WTC11 (cell line): Measurements from ENCODE around the gene RTF2. TPM values are rescaled to one million over a fixed set of nuclear protein-coding genes. Genes with fewer than 3 reads are reported as not detected.
"Not testable (repeated sequence)": the region's sequence is repeated elsewhere in the genome, so short reads cannot be mapped to it uniquely, and the experiment has no call there.

Source experiments
- ATAC-seq: fragments of 200-7000 bp; cut with Tn5 transposase; 2 replicates; pipeline ENCODE4 v1.10.0; 2021; ENCODE audit warnings: mild to moderate bottlenecking, moderate library complexity
- CTCF ChIA-PET: fragments of 300-600 bp; sonication (Branson Sonifier 250); formaldehyde crosslinking; loops from one replicate; lab custom pipeline; 2021; ENCODE audit warnings: antibody characterized with exemption; lab: Charles Lee
- POLR2A ChIA-PET: fragments of 350-600 bp; sonication (Branson Sonifier 250); formaldehyde crosslinking; loops from one replicate; lab custom pipeline; 2021; ENCODE audit warnings: antibody characterized with exemption; lab: Charles Lee
- DNase-seq: peaks from one replicate; pipeline ENCODE4 v3.0.0; 2021; ENCODE audit warnings: low spot score
- H3K27ac Mint-ChIP-seq: 2 replicates; pipeline ENCODE4 v1.8.0; 2021; ENCODE audit warnings: mixed read lengths
- H3K27me3 Mint-ChIP-seq: 2 replicates; pipeline ENCODE4 v1.8.0; 2021; ENCODE audit warnings: low read depth, mild to moderate bottlenecking, moderate library complexity, mixed read lengths
- H3K36me3 Mint-ChIP-seq: 2 replicates; pipeline ENCODE4 v1.8.0; 2021; ENCODE audit warnings: mixed read lengths
- H3K4me1 Mint-ChIP-seq: 2 replicates; pipeline ENCODE4 v1.8.0; 2022; ENCODE audit warnings: mixed read lengths
- H3K4me3 Mint-ChIP-seq: 2 replicates; pipeline ENCODE4 v1.8.0; 2021; ENCODE audit warnings: mild to moderate bottlenecking, moderate library complexity, mixed read lengths
- H3K9me3 Mint-ChIP-seq: 2 replicates; pipeline ENCODE4 v1.8.0; 2021; ENCODE audit warnings: mixed read lengths
- CREM ChIP-seq: sonication (generic); formaldehyde crosslinking; IDR thresholded peaks from 2 replicates; pipeline ENCODE4 v1.8.1; 2022; ENCODE audit warnings: mild to moderate bottlenecking, missing genetic modification reagents, moderate library complexity
- ESRRA ChIP-seq: sonication (generic); formaldehyde crosslinking; IDR thresholded peaks from 2 replicates; pipeline ENCODE4 v1.8.1; 2022; ENCODE audit warnings: mild to moderate bottlenecking, missing genetic modification reagents, borderline replicate concordance
- FOXP1 ChIP-seq: sonication (generic); formaldehyde crosslinking; IDR thresholded peaks from 2 replicates; pipeline ENCODE4 v1.8.0; 2022; ENCODE audit warnings: missing genetic modification reagents, mild to moderate bottlenecking, moderate library complexity, borderline replicate concordance
- HMGA2 ChIP-seq: fragments of 250-450 bp; sonication (Bioruptor Pico); IDR thresholded peaks from 2 replicates; pipeline ENCODE4 v1.4.0; 2021; ENCODE audit warnings: mild to moderate bottlenecking, moderate library complexity
- JAZF1 ChIP-seq: fragments of 250-450 bp; sonication (Bioruptor Pico); IDR thresholded peaks from 2 replicates; pipeline ENCODE4 v1.9.0; 2021; ENCODE audit warnings: moderate library complexity, mild to moderate bottlenecking, inconsistent platforms
- MYBL2 ChIP-seq: sonication (generic); formaldehyde crosslinking; IDR thresholded peaks from 2 replicates; pipeline ENCODE4 v1.8.1; 2023; ENCODE audit warnings: mild to moderate bottlenecking, moderate library complexity, missing genetic modification reagents
- NFE2L1 ChIP-seq: sonication (generic); formaldehyde crosslinking; IDR thresholded peaks from 2 replicates; pipeline ENCODE4 v1.8.1; 2023; ENCODE audit warnings: missing genetic modification reagents
- RORB ChIP-seq: fragments of 250-450 bp; sonication (Bioruptor Pico); IDR thresholded peaks from 2 replicates; pipeline ENCODE4 v1.9.0; 2021; ENCODE audit warnings: mild to moderate bottlenecking
- TEAD4 ChIP-seq: sonication (generic); formaldehyde crosslinking; IDR thresholded peaks from 2 replicates; pipeline ENCODE4 v1.8.0; 2022; ENCODE audit warnings: mild to moderate bottlenecking, missing genetic modification reagents
- TP53 ChIP-seq: sonication (generic); formaldehyde crosslinking; IDR thresholded peaks from 2 replicates; pipeline ENCODE4 v1.8.1; 2023; ENCODE audit warnings: mild to moderate bottlenecking, missing genetic modification reagents
- ZNF219 ChIP-seq: sonication (generic); formaldehyde crosslinking; IDR thresholded peaks from 2 replicates; pipeline ENCODE4 v1.8.0; 2023; ENCODE audit warnings: missing genetic modification reagents, mild to moderate bottlenecking, borderline replicate concordance
- ZNF263 ChIP-seq: sonication (generic); formaldehyde crosslinking; IDR thresholded peaks from 2 replicates; pipeline ENCODE4 v1.8.1; 2022; ENCODE audit warnings: low read depth, mild to moderate bottlenecking, moderate library complexity, missing genetic modification reagents
- ZNF396 ChIP-seq: fragments of 250-450 bp; sonication (Bioruptor Pico); IDR thresholded peaks from 2 replicates; pipeline ENCODE4 v1.8.0; 2021; ENCODE audit warnings: mild to moderate bottlenecking, moderate library complexity, borderline replicate concordance
- ZNF416 ChIP-seq: fragments of 250-450 bp; sonication (Bioruptor Pico); IDR thresholded peaks from 2 replicates; pipeline ENCODE4 v1.9.0; 2021; ENCODE audit warnings: mild to moderate bottlenecking, inconsistent platforms
- total RNA-seq: library from RNA; stranded (reverse); gene quantifications from 3 replicates; pipeline ENCODE4 v1.2.3, GENCODE V29; 2021
- TF ChIP-seq, protein P1 (sequence below): sonication (generic); formaldehyde crosslinking; IDR thresholded peaks from 2 replicates; pipeline ENCODE4 v1.8.0; 2022; ENCODE audit warnings: mild to moderate bottlenecking, missing genetic modification reagents
- TF ChIP-seq, protein P2 (sequence below): sonication (generic); formaldehyde crosslinking; conservative IDR thresholded peaks from 2 replicates; pipeline ENCODE4 v1.8.1; 2022; ENCODE audit warnings: mild to moderate bottlenecking, missing genetic modification reagents
- TF ChIP-seq, protein P3 (sequence below): fragments of 250-450 bp; sonication (Bioruptor Pico); conservative IDR thresholded peaks from 2 replicates; pipeline ENCODE4 v1.9.0; 2021; ENCODE audit warnings: mild to moderate bottlenecking
- TF ChIP-seq, protein P4 (sequence below): fragments of 250-450 bp; sonication (Bioruptor Pico); IDR thresholded peaks from 2 replicates; pipeline ENCODE4 v1.9.0; 2021; ENCODE audit warnings: mild to moderate bottlenecking, borderline replicate concordance
- TF ChIP-seq, protein P5 (sequence below): fragments of 250-450 bp; sonication (Bioruptor Pico); IDR thresholded peaks from 2 replicates; pipeline ENCODE4 v2.1.2; 2022; ENCODE audit warnings: mild to moderate bottlenecking, moderate library complexity
- TF ChIP-seq, protein P6 (sequence below): sonication (generic); formaldehyde crosslinking; IDR thresholded peaks from 2 replicates; pipeline ENCODE4 v1.8.1; 2022; ENCODE audit warnings: mild to moderate bottlenecking, missing genetic modification reagents, moderate library complexity, borderline replicate concordance

RTF2 gene
- total RNA-seq, 1 experiment from 2014 or later = 46.3 TPM

DNA sequence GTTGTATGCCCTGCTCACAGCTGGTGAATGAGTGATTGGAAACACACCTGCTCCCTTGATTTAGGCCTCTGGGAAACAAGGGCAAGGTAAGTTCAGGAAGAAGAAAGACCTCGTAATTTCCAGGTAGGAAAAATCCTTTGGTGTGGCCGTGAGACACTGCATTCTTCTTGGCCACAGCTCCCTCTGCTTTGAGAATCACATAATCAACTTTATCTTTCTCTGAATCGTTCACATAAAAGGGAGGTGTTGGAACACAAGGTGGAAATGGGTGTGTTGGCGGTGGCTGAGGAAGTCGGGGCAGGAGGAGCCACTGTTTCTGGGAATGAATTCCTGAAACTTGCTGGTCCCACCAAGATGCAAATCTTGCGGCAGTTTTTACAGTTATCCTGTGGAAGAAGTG, 90.5 kb downstream of the RTF2 start (continued):
- TF ChIP-seq HMGA2 (CRISPR knock-in tag) = no peak
- no peak for TF ChIP-seq RORB (CRISPR knock-in tag)
- no peak for TF ChIP-seq MYBL2 (CRISPR knock-in tag)
- no peak for TF ChIP-seq FOXP1 (CRISPR knock-in tag)
- TF ChIP-seq, protein P1, sequence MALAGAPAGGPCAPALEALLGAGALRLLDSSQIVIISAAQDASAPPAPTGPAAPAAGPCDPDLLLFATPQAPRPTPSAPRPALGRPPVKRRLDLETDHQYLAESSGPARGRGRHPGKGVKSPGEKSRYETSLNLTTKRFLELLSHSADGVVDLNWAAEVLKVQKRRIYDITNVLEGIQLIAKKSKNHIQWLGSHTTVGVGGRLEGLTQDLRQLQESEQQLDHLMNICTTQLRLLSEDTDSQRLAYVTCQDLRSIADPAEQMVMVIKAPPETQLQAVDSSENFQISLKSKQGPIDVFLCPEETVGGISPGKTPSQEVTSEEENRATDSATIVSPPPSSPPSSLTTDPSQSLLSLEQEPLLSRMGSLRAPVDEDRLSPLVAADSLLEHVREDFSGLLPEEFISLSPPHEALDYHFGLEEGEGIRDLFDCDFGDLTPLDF (CRISPR knock-in tag) = no peak
- TF ChIP-seq, all 79 proteins: peak for 0

DNA sequence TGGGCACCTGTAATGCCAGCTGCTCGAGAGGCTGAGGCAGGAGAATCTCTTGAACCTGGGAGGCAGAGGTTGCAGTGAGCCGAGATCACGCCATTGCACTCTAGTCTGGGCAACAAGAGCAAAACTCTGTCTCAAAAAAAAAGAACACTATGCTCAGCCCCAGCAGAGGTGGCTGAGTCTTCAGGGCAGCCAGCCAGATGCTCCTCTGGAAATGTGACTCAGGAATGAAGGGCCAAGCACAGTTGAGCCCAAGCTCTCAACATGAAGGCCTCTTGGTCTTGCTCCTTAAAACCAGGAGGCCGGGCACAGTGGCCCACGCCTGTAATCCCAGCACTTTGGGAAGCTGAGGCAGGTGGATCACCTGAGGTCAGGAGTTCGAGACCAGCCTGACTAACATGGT, 96.1 kb downstream of the RTF2 start:
- H3K27me3 Mint-ChIP-seq, H3K4me1 Mint-ChIP-seq, ATAC-seq, H3K4me3 Mint-ChIP-seq, H3K9me3 Mint-ChIP-seq, POLR2A ChIA-PET, H3K36me3 Mint-ChIP-seq, DNase-seq, H3K27ac Mint-ChIP-seq: not testable (repeated sequence)
- CTCF ChIA-PET = interaction anchor here (2.8 kb wide), 1 partner anchor 14 kb away, joined by 12 read pairs; no protein-coding TSS in a partner anchor

DNA sequence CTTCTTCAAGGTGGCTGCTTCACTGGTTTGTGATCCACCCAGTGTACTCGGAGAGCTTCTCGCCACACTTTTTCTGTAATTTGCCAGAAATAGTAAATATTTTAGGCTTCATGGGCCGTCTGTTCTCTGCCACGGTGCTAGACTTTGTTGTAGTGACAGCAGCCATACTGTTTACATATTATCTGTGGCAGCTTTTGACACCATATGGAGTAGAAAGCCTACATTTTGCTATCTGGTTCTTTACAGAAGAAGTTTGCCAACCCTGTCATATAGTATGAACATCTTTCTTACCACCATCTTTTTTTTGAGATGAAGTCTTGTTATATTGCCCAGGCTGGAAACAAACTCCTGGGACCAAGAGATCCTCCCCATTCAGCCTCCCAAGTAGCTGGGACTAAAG, 97.1 kb downstream of the RTF2 start:
- H3K27me3 Mint-ChIP-seq = no peaks in the 10 kb centered on the region; the same call in 1 of the 2 replicates
- H3K36me3 Mint-ChIP-seq = peaks cover 2% of the 10 kb centered on the region; the same call in 1 of the 2 replicates
- H3K4me3 Mint-ChIP-seq = no peak overlapping the region
- no peak overlapping the region for H3K27ac Mint-ChIP-seq
- peaks cover 8% of the 10 kb centered on the region for H3K4me1 Mint-ChIP-seq
- POLR2A ChIA-PET = interaction anchor here (0.6 to 0.7 kb wide), 2 partner anchors 18 to 380 kb away, joined by 3 to 4 read pairs; no protein-coding TSS in a partner anchor
- peaks cover 3% of the 10 kb centered on the region; the same call in 1 of the 2 replicates for H3K9me3 Mint-ChIP-seq
- no peak for TF ChIP-seq HMGA2 (CRISPR knock-in tag)
- no peak for TF ChIP-seq ESRRA
- no peak for TF ChIP-seq RORB (CRISPR knock-in tag)
- TF ChIP-seq, protein P2, sequence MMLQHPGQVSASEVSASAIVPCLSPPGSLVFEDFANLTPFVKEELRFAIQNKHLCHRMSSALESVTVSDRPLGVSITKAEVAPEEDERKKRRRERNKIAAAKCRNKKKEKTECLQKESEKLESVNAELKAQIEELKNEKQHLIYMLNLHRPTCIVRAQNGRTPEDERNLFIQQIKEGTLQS = no peak
- CTCF ChIA-PET = interaction anchor here (2.8 kb wide), 1 partner anchor 15 kb away, joined by 12 read pairs; no protein-coding TSS in a partner anchor
- ATAC-seq = no peak
- no peak for DNase-seq

DNA sequence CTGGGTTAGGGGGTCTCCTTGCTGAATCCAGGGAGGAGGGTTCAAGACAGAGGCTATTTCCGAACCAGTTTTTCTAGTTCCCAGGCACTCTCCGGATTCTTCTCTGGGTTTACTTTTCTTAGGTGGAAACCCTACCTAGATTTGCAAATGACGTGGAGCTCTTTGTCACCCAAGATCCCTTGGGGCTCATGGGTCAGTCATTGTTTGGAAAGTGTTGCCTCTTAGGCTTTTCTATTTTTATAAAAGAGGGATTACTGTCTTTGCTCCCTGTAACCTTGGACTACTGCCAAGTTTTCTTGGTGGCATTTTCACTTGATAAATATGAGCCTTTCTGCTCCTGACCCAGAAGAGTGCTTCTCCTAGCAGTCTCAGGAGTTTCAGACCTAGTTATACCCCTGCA, 98.2 kb downstream of the RTF2 start:
- POLR2A ChIA-PET = no interaction called here
- CTCF ChIA-PET = interaction anchor here (1.2 to 2.8 kb wide), 2 partner anchors 16 to 407 kb away, joined by 4 to 12 read pairs; no protein-coding TSS in a partner anchor
- ATAC-seq = no peak
- no peaks in the 10 kb centered on the region; the same call in 1 of the 2 replicates for H3K27me3 Mint-ChIP-seq
- H3K4me1 Mint-ChIP-seq = peaks cover 8% of the 10 kb centered on the region
- H3K27ac Mint-ChIP-seq = no peak overlapping the region
- no peak for DNase-seq
- no peak overlapping the region for H3K4me3 Mint-ChIP-seq
- peaks cover 2% of the 10 kb centered on the region; the same call in 1 of the 2 replicates for H3K36me3 Mint-ChIP-seq
- peaks cover 8% of the 10 kb centered on the region; the same call in 1 of the 2 replicates for H3K9me3 Mint-ChIP-seq
- TF ChIP-seq ZNF263 (CRISPR knock-in tag) (no peak), NFE2L1 (CRISPR knock-in tag) (no peak), TP53 (CRISPR knock-in tag) (no peak), ZNF416 (CRISPR knock-in tag) (no peak), ZNF396 (CRISPR knock-in tag) (no peak), JAZF1 (CRISPR knock-in tag) (no peak), TEAD4 (CRISPR knock-in tag) (no peak), CREM (CRISPR knock-in tag) (no peak), ZNF219 (CRISPR knock-in tag) (no peak)
- TF ChIP-seq, protein P3, sequence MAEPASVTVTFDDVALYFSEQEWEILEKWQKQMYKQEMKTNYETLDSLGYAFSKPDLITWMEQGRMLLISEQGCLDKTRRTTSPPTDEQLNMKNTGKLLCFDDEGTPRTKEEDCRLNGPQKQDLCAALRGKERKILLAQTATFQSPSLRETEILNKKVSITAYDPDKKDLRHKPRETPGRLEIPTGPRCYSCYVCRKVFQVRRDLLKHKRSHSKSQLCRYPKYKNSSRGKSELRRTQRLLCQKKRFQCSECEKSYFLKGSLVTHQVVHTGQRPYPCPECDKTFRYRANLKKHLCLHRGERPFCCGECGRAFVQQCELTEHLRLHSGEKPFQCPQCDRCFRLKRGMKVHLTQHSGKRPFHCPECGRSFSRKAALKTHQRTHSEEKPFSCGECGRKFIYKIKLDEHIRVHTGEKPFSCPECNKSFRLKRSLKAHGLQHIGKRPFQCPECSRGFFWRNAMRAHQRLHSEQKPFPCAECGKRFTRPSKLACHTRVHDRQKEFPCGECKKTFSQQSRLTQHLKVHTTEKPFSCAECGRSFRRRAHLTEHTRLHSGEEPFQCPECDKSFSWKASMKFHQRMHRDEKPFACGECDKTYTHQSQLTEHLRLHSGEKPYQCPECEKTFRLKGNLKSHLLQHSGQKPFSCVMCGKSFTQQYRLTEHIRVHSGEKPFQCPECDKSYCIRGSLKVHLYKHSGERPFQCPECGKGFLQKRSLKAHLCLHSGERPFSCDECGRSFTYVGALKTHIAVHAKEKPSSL (CRISPR knock-in tag) = no peak
- TF ChIP-seq, protein P4, sequence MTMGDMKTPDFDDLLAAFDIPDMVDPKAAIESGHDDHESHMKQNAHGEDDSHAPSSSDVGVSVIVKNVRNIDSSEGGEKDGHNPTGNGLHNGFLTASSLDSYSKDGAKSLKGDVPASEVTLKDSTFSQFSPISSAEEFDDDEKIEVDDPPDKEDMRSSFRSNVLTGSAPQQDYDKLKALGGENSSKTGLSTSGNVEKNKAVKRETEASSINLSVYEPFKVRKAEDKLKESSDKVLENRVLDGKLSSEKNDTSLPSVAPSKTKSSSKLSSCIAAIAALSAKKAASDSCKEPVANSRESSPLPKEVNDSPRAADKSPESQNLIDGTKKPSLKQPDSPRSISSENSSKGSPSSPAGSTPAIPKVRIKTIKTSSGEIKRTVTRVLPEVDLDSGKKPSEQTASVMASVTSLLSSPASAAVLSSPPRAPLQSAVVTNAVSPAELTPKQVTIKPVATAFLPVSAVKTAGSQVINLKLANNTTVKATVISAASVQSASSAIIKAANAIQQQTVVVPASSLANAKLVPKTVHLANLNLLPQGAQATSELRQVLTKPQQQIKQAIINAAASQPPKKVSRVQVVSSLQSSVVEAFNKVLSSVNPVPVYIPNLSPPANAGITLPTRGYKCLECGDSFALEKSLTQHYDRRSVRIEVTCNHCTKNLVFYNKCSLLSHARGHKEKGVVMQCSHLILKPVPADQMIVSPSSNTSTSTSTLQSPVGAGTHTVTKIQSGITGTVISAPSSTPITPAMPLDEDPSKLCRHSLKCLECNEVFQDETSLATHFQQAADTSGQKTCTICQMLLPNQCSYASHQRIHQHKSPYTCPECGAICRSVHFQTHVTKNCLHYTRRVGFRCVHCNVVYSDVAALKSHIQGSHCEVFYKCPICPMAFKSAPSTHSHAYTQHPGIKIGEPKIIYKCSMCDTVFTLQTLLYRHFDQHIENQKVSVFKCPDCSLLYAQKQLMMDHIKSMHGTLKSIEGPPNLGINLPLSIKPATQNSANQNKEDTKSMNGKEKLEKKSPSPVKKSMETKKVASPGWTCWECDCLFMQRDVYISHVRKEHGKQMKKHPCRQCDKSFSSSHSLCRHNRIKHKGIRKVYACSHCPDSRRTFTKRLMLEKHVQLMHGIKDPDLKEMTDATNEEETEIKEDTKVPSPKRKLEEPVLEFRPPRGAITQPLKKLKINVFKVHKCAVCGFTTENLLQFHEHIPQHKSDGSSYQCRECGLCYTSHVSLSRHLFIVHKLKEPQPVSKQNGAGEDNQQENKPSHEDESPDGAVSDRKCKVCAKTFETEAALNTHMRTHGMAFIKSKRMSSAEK (CRISPR knock-in tag) = no peak
- TF ChIP-seq, protein P5, sequence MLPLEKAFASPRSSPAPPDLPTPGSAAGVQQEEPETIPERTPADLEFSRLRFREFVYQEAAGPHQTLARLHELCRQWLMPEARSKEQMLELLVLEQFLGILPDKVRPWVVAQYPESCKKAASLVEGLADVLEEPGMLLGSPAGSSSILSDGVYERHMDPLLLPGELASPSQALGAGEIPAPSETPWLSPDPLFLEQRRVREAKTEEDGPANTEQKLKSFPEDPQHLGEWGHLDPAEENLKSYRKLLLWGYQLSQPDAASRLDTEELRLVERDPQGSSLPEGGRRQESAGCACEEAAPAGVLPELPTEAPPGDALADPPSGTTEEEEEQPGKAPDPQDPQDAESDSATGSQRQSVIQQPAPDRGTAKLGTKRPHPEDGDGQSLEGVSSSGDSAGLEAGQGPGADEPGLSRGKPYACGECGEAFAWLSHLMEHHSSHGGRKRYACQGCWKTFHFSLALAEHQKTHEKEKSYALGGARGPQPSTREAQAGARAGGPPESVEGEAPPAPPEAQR (CRISPR knock-in tag) = no peak
- TF ChIP-seq, protein P6, sequence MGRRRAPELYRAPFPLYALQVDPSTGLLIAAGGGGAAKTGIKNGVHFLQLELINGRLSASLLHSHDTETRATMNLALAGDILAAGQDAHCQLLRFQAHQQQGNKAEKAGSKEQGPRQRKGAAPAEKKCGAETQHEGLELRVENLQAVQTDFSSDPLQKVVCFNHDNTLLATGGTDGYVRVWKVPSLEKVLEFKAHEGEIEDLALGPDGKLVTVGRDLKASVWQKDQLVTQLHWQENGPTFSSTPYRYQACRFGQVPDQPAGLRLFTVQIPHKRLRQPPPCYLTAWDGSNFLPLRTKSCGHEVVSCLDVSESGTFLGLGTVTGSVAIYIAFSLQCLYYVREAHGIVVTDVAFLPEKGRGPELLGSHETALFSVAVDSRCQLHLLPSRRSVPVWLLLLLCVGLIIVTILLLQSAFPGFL (CRISPR knock-in tag) = no peak
